K562 (cell line): Measurements from ENCODE around the gene FUBP3. TPM values are rescaled to one million over a fixed set of nuclear protein-coding genes. Genes with fewer than 3 reads are reported as not detected.

ENCODE experiments used
- ATAC-seq: fragments of 200-7000 bp; cut with Tn5 transposase; 3 replicates; pipeline ENCODE4 v1.9.1; 2020; ENCODE audit warnings: moderate library complexity
- BruUV-seq: library from RNA; stranded (reverse); fragments of 400-500 nt; replicated peaks from 2 replicates; lab custom pipeline; 2021; lab: Mats Ljungman, UMichigan
- CTCF ChIA-PET: fragments of 300-600 bp; formaldehyde crosslinking; extraction: SDS; loops from one replicate; lab custom pipeline; 2021; ENCODE audit warnings: low intra/inter-chr PET ratio; lab: Yijun Ruan, JAX
- POLR2A ChIA-PET: fragments of 300-600, 350-650 bp; sonication (Branson Sonifier 250); formaldehyde crosslinking; extraction: SDS; loops from one replicate; lab custom pipeline; 2021; ENCODE audit warnings: antibody characterized with exemption, inconsistent platforms; lab: Yijun Ruan, JAX
- DNase-seq, 4 experiments: peaks; one replicate each; pipeline versions ENCODE4 v3.0.0 to v3.0.0-alpha.2; 2011 to 2018; ENCODE audit warnings: low spot score in 3 of 4, mixed read lengths in 3 of 4; ENCODE audit errors: extremely low read depth in 1 of 4
- FAIRE-seq: peaks from 2 replicates; lab custom pipeline; 2011; peaks lifted over from hg19 to GRCh38; lab: Jason Lieb, UNC
- H2AFZ ChIP-seq: 2 replicates; pipeline ENCODE4 v1.6.0; 2011; ENCODE audit warnings: low read depth, low read length, control low read depth, inconsistent platforms
- H3K27ac ChIP-seq: fragments of 200-600 bp; 3 replicates; pipeline ENCODE4 v1.8.0; 2011; ENCODE audit warnings: low read depth, mild to moderate bottlenecking, control low read depth, inconsistent platforms, low read length, moderate library complexity, mixed read lengths; ENCODE audit errors: extremely low read depth
- H3K27me3 ChIP-seq, 2 experiments: fragments of 300-600 bp in 1 of 2; 2 replicates in 1 of 2; 3 replicates in 1 of 2; pipeline versions ENCODE4 v1.6.0 to v1.8.0; 2011; ENCODE audit warnings: inconsistent platforms in 2 of 2, low read length in 2 of 2, mild to moderate bottlenecking in 1 of 2, mixed read lengths in 1 of 2, moderate library complexity in 1 of 2; ENCODE audit not compliant: control insufficient read depth in 2 of 2, insufficient read depth in 2 of 2
- H3K36me3 ChIP-seq: fragments of 300-600 bp; 3 replicates; pipeline ENCODE4 v1.8.0; 2011; ENCODE audit warnings: mild to moderate bottlenecking, low read length, inconsistent platforms; ENCODE audit not compliant: control insufficient read depth, insufficient read depth
- H3K4me1 ChIP-seq, 2 experiments: fragments of 200-600 bp in 1 of 2; replicated peaks in 1 of 2; 2 replicates in 1 of 2; 3 replicates in 1 of 2; pipeline versions ENCODE4 v1.5.1 to v1.8.0; 2011; ENCODE audit warnings: inconsistent platforms in 2 of 2, low read length in 2 of 2, mild to moderate bottlenecking in 1 of 2, mixed read lengths in 1 of 2, moderate library complexity in 1 of 2; ENCODE audit not compliant: control insufficient read depth in 2 of 2, insufficient read depth in 2 of 2
- H3K4me2 ChIP-seq: 2 replicates; pipeline ENCODE4 v1.6.1; 2011; ENCODE audit warnings: low read length, control low read depth, inconsistent platforms, mixed read lengths; ENCODE audit not compliant: insufficient read depth
- H3K4me3 ChIP-seq: fragments of 200-600 bp; sonication (generic), shearing (Covaris generic); 2 replicates; pipeline ENCODE4 v1.5.1; 2016; ENCODE audit warnings: control low read depth, inconsistent platforms
- H3K79me2 ChIP-seq: fragments of 200-600 bp; 3 replicates; pipeline ENCODE4 v1.8.0; 2011; ENCODE audit warnings: low read length, inconsistent platforms; ENCODE audit not compliant: control insufficient read depth, insufficient read depth
- H3K9ac ChIP-seq, 2 experiments: 2 replicates each; pipeline versions ENCODE4 v1.6.0 to v1.6.1; 2011; ENCODE audit warnings: low read depth in 2 of 2, low read length in 2 of 2, control low read depth in 1 of 2, inconsistent platforms in 1 of 2, mild to moderate bottlenecking in 1 of 2, mixed read lengths in 1 of 2; ENCODE audit not compliant: insufficient read depth in 1 of 2
- H3K9me1 ChIP-seq: one replicate; pipeline ENCODE4 v1.6.0; 2011; ENCODE audit warnings: inconsistent platforms, mild to moderate bottlenecking, low read length, moderate library complexity; ENCODE audit not compliant: control insufficient read depth, insufficient read depth
- H3K9me3 ChIP-seq: replicated peaks from 2 replicates; pipeline ENCODE4 v1.5.1; 2011; ENCODE audit warnings: low read depth, low read length, inconsistent platforms; ENCODE audit not compliant: control insufficient read depth, insufficient read depth
- H4K20me1 ChIP-seq: replicated peaks from 2 replicates; pipeline ENCODE4 v1.6.1; 2011; ENCODE audit warnings: low read length, inconsistent platforms, mixed read lengths; ENCODE audit not compliant: control insufficient read depth, insufficient read depth
- CBX8 ChIP-seq: fragments of 200-600 bp; sonication (generic); IDR thresholded peaks from 2 replicates; pipeline ENCODE4 v1.6.1; 2012; ENCODE audit warnings: borderline replicate concordance, mixed run types, low read depth, mild to moderate bottlenecking, moderate library complexity, mixed read lengths, low read length, control low read depth, inconsistent platforms; ENCODE audit not compliant: poor library complexity, severe bottlenecking; ENCODE audit errors: extremely low read depth
- KDM5B ChIP-seq: fragments of 200-600 bp; sonication (generic); IDR thresholded peaks from 2 replicates; pipeline ENCODE4 v1.6.1; 2012; ENCODE audit warnings: low read depth, mild to moderate bottlenecking, moderate library complexity, low read length, control low read depth, inconsistent platforms; ENCODE audit not compliant: insufficient replicate concordance
- SREBF2 ChIP-seq: sonication (generic); formaldehyde crosslinking; IDR thresholded peaks from 2 replicates; pipeline ENCODE4 v1.4.0; 2020; ENCODE audit warnings: mild to moderate bottlenecking, missing genetic modification reagents
- ZNF239 ChIP-seq: fragments of 250-450 bp; sonication (Bioruptor Pico); IDR thresholded peaks from 2 replicates; pipeline ENCODE4 v1.4.0; 2020; ENCODE audit warnings: mild to moderate bottlenecking
- WGBS: fragments of 100-300 bp; shearing (Covaris generic); methylation state at CpG from one replicate; pipeline ENCODE4 v1.1.6; 2016; ENCODE audit warnings: low coverage, mixed read lengths; ENCODE audit not compliant: insufficient coverage; ENCODE audit errors: missing lambda C conversion rate; 5-methylcytosine and 5-hydroxymethylcytosine counted together
- in situ Hi-C: fragments of 300-500 bp; cut with MboI; formaldehyde crosslinking; loops from 4 replicates; pipeline ENCODE4 v1.15.0; 2018; ENCODE audit warnings: inconsistent platforms, mixed read lengths
- intact Hi-C: fragments of 100-400 bp; cut with micrococcal nuclease; formaldehyde crosslinking; loops from 2 replicates; pipeline ENCODE4 v1.14.2; 2022
- polyA plus RNA-seq, 8 experiments: library from polyadenylated mRNA; depleted of rRNA in 4 of 8; stranded (reverse) in 5 of 8; unstranded in 3 of 8; fragments of >200 nt; fragmentation: Nextera tagmentation in 2 of 8; fragmentation: Illumina TruSeq in 1 of 8; extraction: Ambion mirVana in 2 of 8; extraction: Trizol in 1 of 8; gene quantifications; 2 replicates each; pipeline versions ENCODE4 v1.2.1 to v1.2.3, GENCODE V29; 2011 to 2014; ENCODE audit warnings: inconsistent platforms in 1 of 8, missing spikeins in 1 of 8
- total RNA-seq, 7 experiments: library from RNA; depleted of rRNA in 6 of 7; stranded (reverse); fragments of >200 nt in 6 of 7; fragmentation: Illumina TruSeq in 2 of 7; extraction: Trizol in 2 of 7; gene quantifications; 2 replicates each; pipeline versions ENCODE4 v1.2.1 to v1.2.3, GENCODE V29; 2011 to 2021; ENCODE audit warnings: low replicate concordance in 1 of 7
- TF ChIP-seq, protein P1 (sequence below): fragments of 450-650 bp; IDR thresholded peaks from one replicate; pipeline ENCODE4 v1.6.1; 2018; ENCODE audit warnings: mild to moderate bottlenecking, moderate library complexity; ENCODE audit not compliant: partially characterized antibody

The FUBP3 gene
- total and polyA plus RNA-seq, 9 of the 15 experiments (the other 6 are each of a cell fraction or from before 2014, with no cell fraction given), result 3.0 to 64.0 (median 48.1) TPM

DNA sequence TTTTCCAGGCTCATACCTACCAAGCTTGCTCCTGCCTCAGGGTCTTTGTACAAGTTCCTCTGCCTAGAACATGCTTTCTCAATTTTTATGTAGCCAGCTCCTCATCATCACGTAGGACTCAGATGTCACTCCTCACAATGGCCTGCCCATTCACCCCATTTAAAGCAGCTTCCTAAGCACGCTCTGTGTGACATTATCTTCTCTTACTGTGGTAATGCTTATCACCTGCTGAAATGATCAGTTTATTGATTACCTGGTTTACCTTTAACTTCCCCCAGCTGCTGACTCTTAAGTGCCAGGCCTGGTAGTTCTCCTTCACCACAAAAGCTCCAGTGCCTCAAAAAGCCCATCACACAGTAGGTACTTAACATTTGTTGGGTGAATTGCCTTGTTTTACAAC is 13.6 kb downstream of the FUBP3 start:
- DNase-seq (no peak), ATAC-seq (no peak), FAIRE-seq (no peak)
- no peak overlapping the region for H3K4me3 ChIP-seq
- in situ Hi-C loops (no loop called here), intact Hi-C loops (no loop called here)
- H3K79me2 ChIP-seq, result peaks cover 56% of the 10 kb centered on the region
- CTCF ChIA-PET, result no interaction called here
- H3K27ac ChIP-seq, result no peak overlapping the region
- 92% methylated on average over 2 of the region's 2 CpGs for WGBS
- no peak for TF ChIP-seq CBX8
- TF ChIP-seq KDM5B, result no peak
- H3K9me3 ChIP-seq, result no peaks in the 10 kb centered on the region
- no peaks in the 10 kb centered on the region for H3K27me3 ChIP-seq
- H3K36me3 ChIP-seq, result peaks cover 66% of the 10 kb centered on the region
- peaks cover 0 to 9% of the 10 kb centered on the region in 2 experiments; a peak in 3 of 5 replicates for H3K4me1 ChIP-seq
- H2AFZ ChIP-seq, result no peak overlapping the region
- H4K20me1 ChIP-seq, result peaks cover 8% of the 10 kb centered on the region
- no peak overlapping the region for H3K9ac ChIP-seq
- POLR2A ChIA-PET, result interaction anchor here (1.1 to 1.5 kb wide), 4 partner anchors 8 to 55 kb away, joined by 4 to 6 read pairs (median 5); no protein-coding TSS in a partner anchor
- H3K4me2 ChIP-seq, result no peak overlapping the region
- no TSS peak for BruUV-seq
- no peaks in the 10 kb centered on the region for H3K9me1 ChIP-seq

GRCh38 chr9:130597228-130597627 is 17.9 kb downstream of the FUBP3 start:
- H3K36me3 ChIP-seq, result peaks cover 74% of the 10 kb centered on the region
- 88% methylated on average over 4 of the region's 4 CpGs for WGBS
- in situ Hi-C loops (no loop called here), intact Hi-C loops (no loop called here)
- no peaks in the 10 kb centered on the region for H3K9me1 ChIP-seq
- peaks cover 21% of the 10 kb centered on the region for H3K79me2 ChIP-seq
- no peak overlapping the region for H2AFZ ChIP-seq
- H3K4me1 ChIP-seq, result no peaks in the 10 kb centered on the region
- DNase-seq, result no peak
- no peak overlapping the region for H3K4me3 ChIP-seq
- no peak overlapping the region for H3K9ac ChIP-seq
- no peak for FAIRE-seq
- TF ChIP-seq, protein P1, sequence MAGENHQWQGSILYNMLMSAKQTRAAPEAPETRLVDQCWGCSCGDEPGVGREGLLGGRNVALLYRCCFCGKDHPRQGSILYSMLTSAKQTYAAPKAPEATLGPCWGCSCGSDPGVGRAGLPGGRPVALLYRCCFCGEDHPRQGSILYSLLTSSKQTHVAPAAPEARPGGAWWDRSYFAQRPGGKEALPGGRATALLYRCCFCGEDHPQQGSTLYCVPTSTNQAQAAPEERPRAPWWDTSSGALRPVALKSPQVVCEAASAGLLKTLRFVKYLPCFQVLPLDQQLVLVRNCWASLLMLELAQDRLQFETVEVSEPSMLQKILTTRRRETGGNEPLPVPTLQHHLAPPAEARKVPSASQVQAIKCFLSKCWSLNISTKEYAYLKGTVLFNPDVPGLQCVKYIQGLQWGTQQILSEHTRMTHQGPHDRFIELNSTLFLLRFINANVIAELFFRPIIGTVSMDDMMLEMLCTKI, result no peak
- TF ChIP-seq SREBF2 (CRISPR knock-in tag) (no peak), ZNF239 (CRISPR knock-in tag) (no peak)
- ChIA-PET POLR2A (interaction anchor here (1.6 kb wide), 1 partner anchor 18 kb away, joined by 3 read pairs; no protein-coding TSS in a partner anchor), CTCF (no interaction called here)
- no peak overlapping the region for H3K27ac ChIP-seq
- H3K4me2 ChIP-seq, result no peak overlapping the region
- H3K27me3 ChIP-seq, result no peaks in the 10 kb centered on the region
- H3K9me3 ChIP-seq, result no peaks in the 10 kb centered on the region
- no peak for ATAC-seq
- peaks cover 8% of the 10 kb centered on the region for H4K20me1 ChIP-seq
- BruUV-seq, result no TSS peak
